Hepatocyte (in vitro differentiated cells): ENCODE data around the gene MAPK4. TPM values are rescaled to one million over a fixed set of nuclear protein-coding genes. Genes with fewer than 3 reads are reported as not detected.

Experiments used
- DNase-seq: peaks from one replicate; pipeline ENCODE4 v3.0.0-alpha.2; 2016; ENCODE audit warnings: low spot score
- H2AFZ ChIP-seq: fragments of 200-600 bp; sonication (generic); 2 replicates; pipeline ENCODE4 v1.6.0; 2016; ENCODE audit warnings: antibody characterized with exemption, mild to moderate bottlenecking
- H3K27ac ChIP-seq: fragments of 200-600 bp; sonication (generic); 2 replicates; pipeline ENCODE4 v1.5.1; 2016; ENCODE audit warnings: mild to moderate bottlenecking
- H3K27me3 ChIP-seq: fragments of 200-600 bp; sonication (generic); 2 replicates; pipeline ENCODE4 v1.6.1; 2016
- H3K36me3 ChIP-seq: fragments of 200-600 bp; sonication (generic); replicated peaks from 2 replicates; pipeline ENCODE4 v1.5.1; 2016; ENCODE audit warnings: low read depth; ENCODE audit not compliant: insufficient read depth
- H3K4me1 ChIP-seq: fragments of 200-600 bp; sonication (generic); 2 replicates; pipeline ENCODE4 v1.5.1; 2016; ENCODE audit warnings: mild to moderate bottlenecking, moderate library complexity; ENCODE audit not compliant: insufficient read depth
- H3K4me2 ChIP-seq: fragments of 200-600 bp; sonication (generic); 2 replicates; pipeline ENCODE4 v1.6.0; 2016
- H3K4me3 ChIP-seq: fragments of 200-600 bp; sonication (generic); 2 replicates; pipeline ENCODE4 v1.5.1; 2016; ENCODE audit warnings: mild to moderate bottlenecking
- H3K79me2 ChIP-seq: fragments of 200-600 bp; sonication (generic); 2 replicates; pipeline ENCODE4 v1.6.0; 2017; ENCODE audit warnings: mild to moderate bottlenecking
- H3K9me2 ChIP-seq: fragments of 200-600 bp; sonication (generic); replicated peaks from 2 replicates; pipeline ENCODE4 v1.6.0; 2017; ENCODE audit warnings: mild to moderate bottlenecking; ENCODE audit not compliant: insufficient read depth
- H3K9me3 ChIP-seq: fragments of 200-600 bp; sonication (generic); 2 replicates; pipeline ENCODE4 v1.5.1; 2016; ENCODE audit warnings: low read depth, mild to moderate bottlenecking
- H4K20me1 ChIP-seq: fragments of 200-600 bp; sonication (generic); 2 replicates; pipeline ENCODE4 v1.6.0; 2016; ENCODE audit warnings: mild to moderate bottlenecking; ENCODE audit not compliant: insufficient read depth, poor library complexity, severe bottlenecking
- EZH2 ChIP-seq: fragments of 200-600 bp; sonication (generic); IDR thresholded peaks from 2 replicates; pipeline ENCODE4 v1.6.1; 2016; ENCODE audit warnings: antibody characterized with exemption, mild to moderate bottlenecking, borderline replicate concordance
- EZH2phosphoT487 ChIP-seq: fragments of 200-600 bp; sonication (generic); IDR thresholded peaks from one replicate; pipeline ENCODE4 v1.6.1; 2018; ENCODE audit warnings: antibody characterized with exemption, mild to moderate bottlenecking, low read depth, moderate library complexity; ENCODE audit not compliant: unreplicated experiment, severe bottlenecking
- WGBS: methylation state at CpG from one replicate; pipeline ENCODE4 v1.1.6; 2016; ENCODE audit warnings: low lambda C conversion rate; ENCODE audit errors: missing lambda C conversion rate; 5-methylcytosine and 5-hydroxymethylcytosine counted together
- polyA plus RNA-seq: library from polyadenylated mRNA; unstranded; fragments of >200 nt; fragmentation: Nextera tagmentation; extraction: Ambion mirVana; gene quantifications from 2 replicates; pipeline ENCODE4 v1.2.1, GENCODE V29; 2016
- total RNA-seq: library from RNA; depleted of rRNA; stranded (reverse); fragments of >200 nt; gene quantifications from 2 replicates; pipeline ENCODE4 v1.2.3, GENCODE V29; 2014
- TF ChIP-seq, protein P1 (sequence below): fragments of 200-600 bp; sonication (generic); IDR thresholded peaks from 2 replicates; pipeline ENCODE4 v1.5.1; 2016; ENCODE audit warnings: antibody characterized with exemption, mild to moderate bottlenecking; ENCODE audit not compliant: poor library complexity

The MAPK4 gene
- total and polyA plus RNA-seq, 2 experiments from 2014 or later, result 2.0 to 2.4 TPM

DNA sequence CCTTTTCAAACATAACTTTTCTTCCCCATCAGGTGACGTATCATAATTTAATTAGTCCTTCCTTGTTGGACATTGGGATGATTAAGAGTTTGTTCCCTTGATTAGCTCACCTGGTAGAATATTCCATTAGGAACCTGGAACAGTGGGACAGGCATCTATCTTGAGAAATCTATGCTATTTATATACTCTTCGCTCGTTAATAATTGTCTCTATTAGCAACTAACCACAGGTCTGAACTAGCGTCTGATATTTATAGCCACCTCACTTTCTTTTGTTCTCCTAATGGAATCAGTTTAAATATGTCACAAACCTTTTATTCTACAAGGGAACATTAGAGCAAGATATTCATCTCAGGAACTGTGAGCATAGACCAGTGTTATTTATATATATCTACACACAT, 79.8 kb downstream of the MAPK4 start:
- Histone ChIP-seq H3K4me3 (no peak overlapping the region), H3K27me3 (no peaks in the 10 kb centered on the region), H3K4me2 (no peak overlapping the region), H3K9me2 (no peaks in the 10 kb centered on the region), H4K20me1 (no peaks in the 10 kb centered on the region), H3K4me1 (no peaks in the 10 kb centered on the region), H3K79me2 (no peaks in the 10 kb centered on the region), H3K9me3 (no peaks in the 10 kb centered on the region), H3K27ac (no peak overlapping the region), H2AFZ (no peak overlapping the region), H3K36me3 (no peaks in the 10 kb centered on the region)
- 92% methylated on average over 4 of the region's 4 CpGs for WGBS
- no peak for DNase-seq
- TF ChIP-seq, protein P1, sequence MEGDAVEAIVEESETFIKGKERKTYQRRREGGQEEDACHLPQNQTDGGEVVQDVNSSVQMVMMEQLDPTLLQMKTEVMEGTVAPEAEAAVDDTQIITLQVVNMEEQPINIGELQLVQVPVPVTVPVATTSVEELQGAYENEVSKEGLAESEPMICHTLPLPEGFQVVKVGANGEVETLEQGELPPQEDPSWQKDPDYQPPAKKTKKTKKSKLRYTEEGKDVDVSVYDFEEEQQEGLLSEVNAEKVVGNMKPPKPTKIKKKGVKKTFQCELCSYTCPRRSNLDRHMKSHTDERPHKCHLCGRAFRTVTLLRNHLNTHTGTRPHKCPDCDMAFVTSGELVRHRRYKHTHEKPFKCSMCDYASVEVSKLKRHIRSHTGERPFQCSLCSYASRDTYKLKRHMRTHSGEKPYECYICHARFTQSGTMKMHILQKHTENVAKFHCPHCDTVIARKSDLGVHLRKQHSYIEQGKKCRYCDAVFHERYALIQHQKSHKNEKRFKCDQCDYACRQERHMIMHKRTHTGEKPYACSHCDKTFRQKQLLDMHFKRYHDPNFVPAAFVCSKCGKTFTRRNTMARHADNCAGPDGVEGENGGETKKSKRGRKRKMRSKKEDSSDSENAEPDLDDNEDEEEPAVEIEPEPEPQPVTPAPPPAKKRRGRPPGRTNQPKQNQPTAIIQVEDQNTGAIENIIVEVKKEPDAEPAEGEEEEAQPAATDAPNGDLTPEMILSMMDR, result no peak
- TF ChIP-seq EZH2phosphoT487, result no peak
- no peak for TF ChIP-seq EZH2

DNA sequence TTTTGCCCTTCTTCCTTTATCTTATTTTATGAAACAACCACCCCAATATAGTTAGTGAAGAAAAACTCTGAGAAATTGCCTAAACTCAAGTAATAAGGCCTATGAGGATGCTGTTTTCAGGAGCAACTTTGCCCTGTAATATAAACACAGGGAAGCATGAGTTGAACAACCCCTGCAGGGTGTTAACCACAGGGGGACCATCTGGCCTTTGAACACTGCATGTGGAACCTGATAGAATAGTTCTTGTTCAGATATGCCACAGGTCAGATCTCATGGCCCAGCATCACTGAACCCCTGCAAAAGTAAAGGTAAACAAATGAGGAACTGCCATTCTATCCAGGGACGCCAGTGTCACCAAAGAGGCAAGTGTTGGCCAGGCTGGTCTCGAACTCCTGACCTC, 82.6 kb downstream of the MAPK4 start:
- WGBS, result 93% methylated on average over 2 of the region's 2 CpGs
- no peaks in the 10 kb centered on the region for H3K4me1 ChIP-seq

DNA sequence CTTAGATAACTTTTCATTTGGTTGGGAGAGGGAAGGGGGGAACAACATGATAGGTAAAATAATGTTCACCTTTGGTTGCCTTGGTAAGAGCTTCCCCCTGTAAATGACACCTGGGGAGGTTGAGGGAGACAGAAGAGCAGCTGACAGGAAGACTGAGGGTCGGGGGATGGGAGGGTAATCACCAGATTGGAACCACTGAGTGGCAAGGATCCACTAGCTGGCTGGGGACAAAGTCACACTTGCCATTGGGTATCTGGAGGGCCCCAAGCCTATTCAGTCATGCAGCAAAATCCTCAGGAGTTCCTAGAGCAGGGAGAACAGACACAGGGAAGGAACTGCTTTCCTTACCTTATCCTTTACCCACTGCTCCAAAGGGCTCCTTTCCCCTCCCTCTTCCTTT, 84.3 kb downstream of the MAPK4 start:
- H2AFZ ChIP-seq, result no peak overlapping the region
- H3K79me2 ChIP-seq, result no peaks in the 10 kb centered on the region
- H3K36me3 ChIP-seq, result no peaks in the 10 kb centered on the region
- H3K9me3 ChIP-seq, result no peaks in the 10 kb centered on the region
- TF ChIP-seq EZH2 (no peak), EZH2phosphoT487 (no peak)
- TF ChIP-seq, protein P1, result no peak
- no peaks in the 10 kb centered on the region for H4K20me1 ChIP-seq
- 88% methylated on average over 1 of the region's 1 CpG for WGBS
- H3K4me3 ChIP-seq, result no peak overlapping the region
- no peak for DNase-seq
- no peak overlapping the region for H3K4me2 ChIP-seq
- H3K4me1 ChIP-seq, result no peaks in the 10 kb centered on the region
- no peak overlapping the region for H3K27ac ChIP-seq
- H3K27me3 ChIP-seq, result no peaks in the 10 kb centered on the region
- H3K9me2 ChIP-seq, result no peaks in the 10 kb centered on the region

More for the DNA sequence above, 82.6 kb downstream of the MAPK4 start:
- Histone ChIP-seq H4K20me1 (no peaks in the 10 kb centered on the region), H3K27ac (no peak overlapping the region), H3K27me3 (no peaks in the 10 kb centered on the region), H3K36me3 (no peaks in the 10 kb centered on the region), H2AFZ (no peak overlapping the region), H3K79me2 (no peaks in the 10 kb centered on the region), H3K9me2 (no peaks in the 10 kb centered on the region), H3K9me3 (no peaks in the 10 kb centered on the region), H3K4me2 (no peak overlapping the region), H3K4me3 (no peak overlapping the region)
- DNase-seq, result no peak
- TF ChIP-seq EZH2phosphoT487 (no peak), EZH2 (no peak)
- TF ChIP-seq, protein P1, result no peak

DNA sequence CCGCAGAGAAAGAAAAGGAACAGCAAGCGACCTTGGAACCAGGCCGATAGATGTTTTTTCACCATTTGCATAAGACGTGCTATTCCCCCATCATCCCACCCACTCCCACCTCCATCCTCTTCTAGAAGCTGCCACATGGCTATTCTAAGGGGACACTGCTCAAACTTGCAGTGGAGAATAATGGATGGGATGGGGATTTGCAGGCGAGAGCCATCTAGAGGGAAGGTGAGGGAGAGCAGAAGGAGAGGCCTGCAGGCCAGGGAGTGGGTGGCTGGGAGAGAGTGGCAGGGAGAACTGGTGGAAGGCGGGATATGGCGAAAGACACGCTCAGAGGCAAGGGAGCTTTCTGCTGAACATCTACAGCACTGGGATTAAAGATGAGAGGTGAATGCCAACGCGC, 84.9 kb downstream of the MAPK4 start:
- Histone ChIP-seq H2AFZ (no peak overlapping the region), H3K79me2 (no peaks in the 10 kb centered on the region), H3K4me1 (no peaks in the 10 kb centered on the region), H3K9me2 (no peaks in the 10 kb centered on the region), H3K27me3 (no peaks in the 10 kb centered on the region), H3K4me3 (no peak overlapping the region), H3K9me3 (no peaks in the 10 kb centered on the region), H3K4me2 (no peak overlapping the region), H3K36me3 (no peaks in the 10 kb centered on the region), H4K20me1 (no peaks in the 10 kb centered on the region), H3K27ac (no peak overlapping the region)
- TF ChIP-seq EZH2, result no peak
- TF ChIP-seq, protein P1, result peak; percentile 32
- peak; percentile 49 for DNase-seq
- WGBS, result 64% methylated on average over 10 of the region's 10 CpGs
